T-helper 9 cell (primary cell): ENCODE data around the gene C6orf15.

Source experiments
- DNase-seq: peaks from one replicate; pipeline ENCODE4 v3.0.0-alpha.2; 2020

Gene C6orf15

DNA sequence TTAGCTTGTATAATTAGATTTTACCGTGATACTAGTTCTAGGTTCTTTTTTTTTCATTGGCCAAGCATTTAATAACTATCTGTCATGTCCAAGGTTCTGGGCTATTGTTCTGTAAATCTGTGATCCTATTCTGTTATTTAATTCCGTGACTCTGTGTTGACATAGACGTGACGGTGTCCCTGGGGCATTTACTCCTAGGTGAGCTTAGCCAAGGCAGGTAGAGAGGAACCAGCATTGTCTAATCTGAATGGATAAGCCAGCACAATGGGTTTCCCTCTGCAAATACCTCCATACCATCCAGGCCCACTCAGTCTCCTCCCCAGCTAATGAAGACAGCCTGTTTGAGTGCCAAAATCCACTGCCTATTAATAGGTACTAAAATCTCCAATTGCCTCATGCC, 16.8 kb upstream of the C6orf15 start:
- DNase-seq, result no peak

DNA sequence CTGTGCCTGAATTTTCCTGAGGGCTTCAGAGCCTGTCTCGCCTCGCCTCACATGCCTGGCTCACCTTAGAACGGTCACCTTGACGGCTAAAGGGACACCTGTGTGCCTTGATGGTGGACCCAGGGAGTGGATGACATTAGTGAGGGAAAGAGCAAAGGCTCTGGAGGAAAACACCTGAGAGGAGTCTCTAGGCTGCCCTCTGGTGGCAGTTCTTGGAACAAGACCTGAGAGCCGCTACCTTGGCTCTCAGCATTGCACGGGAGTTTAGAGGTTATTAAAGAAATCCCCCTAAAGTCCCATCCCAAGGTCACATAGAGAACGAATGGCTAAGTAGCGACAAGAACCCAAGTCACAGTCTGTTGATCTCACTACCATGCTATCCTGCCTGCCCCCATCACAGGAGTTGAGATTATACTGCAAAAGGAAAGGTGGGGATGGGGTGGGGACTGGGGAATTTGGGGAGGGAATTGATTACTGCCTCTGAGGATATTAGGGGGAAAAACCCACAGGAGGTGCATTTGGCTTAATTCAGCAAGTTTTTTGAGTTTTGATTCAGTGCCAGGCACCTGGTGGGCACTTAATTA, 15.8 kb upstream of the C6orf15 start:
- DNase-seq, result peak; percentile 77

DNA sequence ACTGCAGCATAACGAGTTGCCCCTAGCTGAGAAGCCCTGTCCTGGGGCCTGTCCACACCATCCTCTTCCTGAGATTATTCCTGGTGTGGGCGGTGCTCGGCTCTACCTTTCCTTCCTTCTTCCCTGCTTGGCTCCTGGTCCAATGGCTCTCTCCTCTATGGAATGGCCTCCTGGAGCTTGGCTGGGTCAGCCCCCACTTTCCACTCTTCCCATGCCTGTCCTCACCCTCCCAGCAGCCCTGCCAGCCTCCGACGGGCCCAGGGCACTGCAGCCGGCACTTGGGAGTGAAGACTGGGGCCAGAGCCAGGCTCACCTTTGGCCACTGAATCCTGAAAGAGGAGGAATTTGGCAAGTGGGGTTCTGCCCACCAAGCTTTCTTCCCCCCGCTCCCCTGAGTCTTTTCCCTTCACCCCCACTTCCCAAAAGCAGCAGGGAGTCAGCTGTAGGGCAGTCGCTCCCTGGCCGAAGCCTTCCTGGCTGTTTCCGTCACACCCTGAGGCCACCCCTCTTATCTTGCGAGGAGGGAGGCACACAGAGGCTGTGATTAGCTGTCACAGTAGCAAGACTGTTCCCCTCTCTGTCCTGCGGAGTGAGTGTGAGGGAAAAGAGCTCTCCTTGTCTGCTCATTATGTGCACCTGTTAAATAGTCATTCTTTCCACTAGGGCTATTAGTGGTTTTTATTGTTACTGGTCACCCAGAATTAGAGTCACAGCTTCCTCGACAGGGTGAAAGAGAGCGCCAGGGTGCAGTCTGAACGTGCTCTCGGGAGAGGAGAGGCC, 14.2 kb upstream of the C6orf15 start:
- no peak for DNase-seq

DNA sequence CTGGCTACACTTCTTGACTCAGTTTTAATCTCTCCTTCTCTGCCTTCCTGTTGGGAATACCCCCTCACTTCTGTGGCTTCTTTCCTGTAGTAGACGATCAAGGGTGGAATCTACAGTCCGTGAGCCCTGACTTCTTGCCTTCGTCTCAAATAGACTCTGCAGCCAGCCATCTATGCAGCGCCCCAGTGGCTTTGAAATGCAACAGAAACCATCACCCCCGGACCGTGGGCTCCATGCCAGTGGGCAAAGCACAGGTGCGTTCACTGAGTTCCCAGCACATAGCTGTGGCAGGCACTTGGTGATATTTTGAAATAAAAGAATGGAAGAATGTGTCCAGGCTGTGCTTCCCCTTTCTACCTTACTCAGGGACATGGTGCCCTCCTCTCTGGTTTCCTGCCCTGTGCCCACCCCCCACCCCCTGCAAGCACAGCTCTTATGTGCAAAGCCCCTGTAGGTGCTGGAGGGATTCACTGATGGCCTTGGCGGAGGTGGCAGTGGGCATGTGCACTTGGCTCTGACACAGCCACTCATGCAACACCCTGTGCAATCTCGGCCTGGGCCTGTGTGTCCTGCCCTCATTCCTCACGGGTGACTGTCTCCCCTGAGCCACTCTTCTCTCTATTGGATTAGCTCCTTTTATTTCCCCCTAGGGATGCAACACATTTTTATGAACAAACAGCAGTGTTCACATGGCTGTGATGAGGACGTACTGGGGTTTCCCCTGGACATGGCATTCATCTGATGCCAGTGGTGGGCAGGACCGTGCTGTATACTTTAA, 13.4 kb upstream of the C6orf15 start:
- no peak for DNase-seq

DNA sequence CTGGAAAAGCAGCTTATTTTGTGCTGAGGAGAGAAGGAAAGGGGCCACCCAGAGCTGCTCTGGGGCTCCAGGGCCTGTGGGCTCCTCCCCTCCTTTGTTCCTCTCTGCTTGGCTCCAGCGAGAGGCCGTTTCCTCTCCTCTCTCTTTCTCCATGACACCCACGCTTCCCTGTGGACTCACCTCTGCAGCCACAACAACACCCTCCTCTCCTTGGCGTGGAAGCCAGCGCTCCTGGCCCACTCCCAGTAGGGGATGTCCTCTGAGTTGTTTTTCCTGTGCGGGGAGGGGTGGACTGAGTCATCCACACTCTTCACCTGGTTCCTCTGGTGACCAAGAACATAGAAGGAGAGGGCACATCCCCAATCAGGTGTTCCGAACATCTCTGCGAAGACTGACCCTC, 12.8 kb upstream of the C6orf15 start:
- DNase-seq, result no peak

DNA sequence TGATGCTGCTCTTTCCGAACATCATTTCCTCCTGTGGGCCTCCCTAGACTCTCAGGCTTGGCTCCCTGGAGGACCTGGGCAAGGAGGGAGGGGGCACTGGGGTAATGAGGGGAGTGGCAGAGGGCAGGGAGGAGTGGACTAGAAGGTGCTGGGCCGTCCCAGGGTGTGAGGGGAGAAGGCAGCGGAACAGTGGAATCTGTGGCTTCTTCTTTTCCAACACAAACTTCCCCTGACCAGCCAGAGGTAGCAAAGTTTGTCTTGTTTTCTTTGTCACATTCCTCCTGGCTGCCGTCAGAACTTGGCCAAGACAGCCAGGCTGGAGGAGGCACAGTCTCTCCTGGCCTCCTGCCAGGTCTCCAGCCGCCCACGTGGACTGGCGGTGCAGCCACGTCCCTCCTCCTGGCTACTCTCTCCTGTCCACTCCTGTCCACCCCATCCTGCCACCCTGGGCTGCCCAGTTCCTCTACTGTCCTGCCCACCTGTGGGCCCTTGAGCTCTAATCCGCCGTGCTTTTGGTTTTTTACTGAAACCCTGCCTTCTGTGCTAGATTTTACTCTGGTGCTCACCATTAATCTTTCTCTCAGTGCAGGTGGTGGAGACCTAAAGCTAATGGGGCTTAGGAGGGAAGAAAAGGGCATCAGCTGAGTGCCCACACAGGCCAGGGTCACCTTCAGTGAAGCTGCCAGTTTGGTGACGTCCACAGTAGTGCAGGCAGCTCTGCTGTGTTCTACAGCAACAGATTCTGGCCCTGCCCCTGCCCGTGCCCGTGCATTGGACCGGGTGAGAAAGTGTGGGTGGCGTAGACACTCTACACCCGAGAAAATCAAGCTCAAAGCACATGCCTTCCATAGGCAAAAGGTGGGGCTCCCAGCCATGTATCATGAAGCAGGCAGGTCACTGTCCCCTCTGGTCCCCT, 10.7 kb upstream of the C6orf15 start:
- no peak for DNase-seq

DNA sequence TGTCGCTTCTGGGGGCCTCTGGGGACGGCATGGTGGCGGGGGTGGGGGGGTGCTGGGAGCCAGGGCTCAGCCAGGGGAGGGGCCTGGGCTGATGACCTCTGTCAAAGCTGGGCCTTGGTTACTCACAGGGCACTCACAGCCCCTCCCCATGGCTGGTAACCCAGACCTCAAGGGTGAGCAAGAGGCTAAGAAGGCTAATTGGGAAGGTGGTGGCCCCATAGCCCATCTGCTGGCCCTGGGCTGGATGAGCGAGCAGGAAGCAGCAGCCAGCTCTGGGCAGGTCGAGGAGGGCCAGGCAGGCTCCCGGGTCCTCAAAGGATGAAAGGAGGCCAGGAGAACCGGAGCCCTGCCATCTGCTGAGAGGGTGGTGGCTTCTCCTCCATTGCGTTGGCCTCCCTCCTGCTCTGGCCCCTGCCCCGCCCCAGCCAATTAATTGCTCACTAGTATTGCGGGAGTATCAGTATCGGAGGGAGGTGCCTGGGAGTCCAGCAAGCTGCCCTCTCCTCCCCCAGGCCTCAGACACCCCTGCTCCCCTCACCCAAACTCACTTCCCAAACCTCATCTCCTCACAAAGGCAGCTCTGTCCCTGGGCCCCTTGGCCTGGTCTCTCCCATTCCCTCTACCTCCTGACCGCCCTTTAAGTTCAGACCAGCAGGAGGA, 8.9 kb upstream of the C6orf15 start:
- DNase-seq, result no peak

DNA sequence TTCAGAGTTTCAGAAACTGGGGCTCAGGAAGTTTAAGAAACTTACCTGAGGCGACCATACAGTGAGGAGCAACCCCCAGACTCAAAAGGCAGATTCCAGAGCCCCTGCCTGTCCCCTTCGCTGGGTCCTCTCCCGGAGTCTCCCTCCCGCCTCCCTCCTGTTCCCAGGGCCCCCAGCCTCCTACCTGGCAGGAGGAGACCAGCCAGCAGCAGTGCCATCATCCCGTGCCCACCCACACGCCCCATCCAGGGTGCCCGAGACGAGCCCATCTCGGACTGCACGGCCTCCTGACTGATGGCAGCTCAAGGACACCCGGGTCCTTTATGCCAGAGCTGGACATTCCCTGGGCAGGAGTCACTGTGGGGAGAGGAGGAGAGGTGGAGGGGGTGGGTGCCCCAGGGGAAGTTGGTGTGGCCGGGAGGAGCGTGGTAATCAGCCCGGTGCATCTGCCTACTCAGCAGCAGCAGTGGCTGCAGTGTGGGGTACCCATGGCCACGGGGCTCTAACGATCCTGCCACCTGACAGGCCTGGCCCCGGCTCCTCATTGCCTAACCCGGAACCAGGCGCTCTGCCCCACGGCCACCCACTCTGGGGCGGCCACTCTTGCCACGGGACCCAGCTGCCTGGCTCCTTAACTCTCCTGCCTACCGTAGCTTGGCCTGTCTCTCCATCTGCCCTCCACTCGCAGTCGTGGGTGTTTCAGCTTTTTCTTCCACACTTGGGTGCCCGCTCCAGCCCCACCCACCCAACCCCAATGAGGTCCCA, 8.0 kb upstream of the C6orf15 start, which contains the start of gene CDSN:
CDSN (minus strand) TSS at position 296 of the 765 bp plus-strand sequence; CDS start at position 269, 27 bp downstream.
- DNase-seq, result no peak

DNA sequence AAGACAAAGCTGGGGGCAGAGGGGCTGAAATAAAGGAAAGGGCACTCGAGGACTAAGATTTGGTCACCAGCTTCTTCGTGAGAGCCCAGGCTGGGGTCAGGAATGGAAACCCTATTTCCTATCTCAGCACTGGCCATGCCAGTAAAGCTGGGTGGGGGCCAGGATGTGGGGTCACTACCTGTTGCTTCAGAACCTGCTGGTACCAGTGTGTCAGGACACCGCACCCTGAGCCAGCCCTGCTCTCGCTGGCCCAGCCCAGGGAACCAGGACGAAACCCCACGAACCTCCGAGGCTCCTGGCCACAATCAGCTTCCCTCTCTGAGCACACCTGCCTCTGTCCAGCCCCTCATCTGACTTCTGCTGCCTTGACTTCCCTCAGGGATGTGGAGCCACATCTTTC, 5.8 kb upstream of the C6orf15 start:
- DNase-seq, result no peak

DNA sequence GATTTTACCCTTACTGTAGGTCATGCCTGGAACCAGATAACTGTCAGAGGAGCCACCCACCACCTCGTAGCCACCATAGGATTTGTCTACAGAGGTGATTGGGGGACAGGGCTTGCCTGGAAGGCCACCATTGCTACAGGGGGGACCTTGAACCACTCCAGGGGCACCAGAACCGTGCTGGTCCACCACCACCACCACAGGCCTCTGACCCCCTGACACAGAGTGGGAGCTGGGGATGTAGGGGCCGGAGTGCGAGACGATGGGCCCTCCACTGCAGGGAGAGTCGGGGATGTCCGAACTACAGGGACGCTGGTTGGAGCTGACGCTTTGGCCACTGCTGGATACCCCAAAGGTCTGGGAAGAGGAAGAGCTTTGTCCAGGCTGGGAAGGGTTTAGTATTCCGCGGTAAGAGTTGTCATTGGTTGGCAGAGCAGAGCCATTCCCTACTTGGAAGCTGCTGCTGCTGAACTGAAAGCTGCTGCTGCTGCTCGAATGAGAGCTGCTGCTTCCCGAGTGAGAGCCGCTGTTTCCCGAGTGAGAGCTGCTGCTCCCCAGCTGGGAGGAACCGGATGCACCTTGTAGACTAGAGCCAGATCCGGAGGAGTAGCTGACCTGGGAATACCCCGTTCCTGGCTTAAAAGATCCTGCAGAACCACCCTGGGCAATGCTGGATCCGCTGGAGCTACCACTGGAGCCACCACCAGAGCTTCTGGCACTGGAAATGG, 4.4 kb upstream of the C6orf15 start:
- DNase-seq, result no peak

DNA sequence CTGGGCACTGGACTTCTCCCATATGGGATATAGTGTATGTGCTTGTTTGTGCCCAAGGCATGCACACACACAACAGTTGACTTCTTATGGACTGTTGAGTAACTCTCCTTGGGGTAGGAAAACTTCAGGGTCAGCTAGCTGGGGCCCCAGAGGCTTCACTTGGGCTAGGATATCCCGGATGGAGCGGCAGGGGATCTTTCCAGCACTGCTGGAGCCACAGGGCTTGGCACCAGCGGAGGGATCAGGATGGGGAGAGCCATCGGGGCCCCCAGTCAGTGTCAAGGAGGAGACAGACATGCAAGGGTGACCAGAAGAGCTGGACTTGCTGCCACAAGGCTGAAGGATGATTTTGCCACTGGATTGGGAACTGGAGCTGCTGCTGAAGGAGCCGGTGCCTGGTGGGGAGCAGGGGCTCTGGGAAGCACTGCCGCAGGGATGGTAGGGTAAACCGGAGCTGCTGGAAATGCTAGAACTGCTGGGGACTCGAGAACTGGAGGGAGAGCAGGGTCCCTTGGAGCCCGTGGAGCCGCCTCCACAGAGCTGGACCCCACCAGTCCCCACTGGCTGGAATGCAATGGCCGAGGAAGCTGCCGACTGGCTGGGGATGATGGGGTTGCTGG, 3.7 kb upstream of the C6orf15 start:
- no peak for DNase-seq

DNA sequence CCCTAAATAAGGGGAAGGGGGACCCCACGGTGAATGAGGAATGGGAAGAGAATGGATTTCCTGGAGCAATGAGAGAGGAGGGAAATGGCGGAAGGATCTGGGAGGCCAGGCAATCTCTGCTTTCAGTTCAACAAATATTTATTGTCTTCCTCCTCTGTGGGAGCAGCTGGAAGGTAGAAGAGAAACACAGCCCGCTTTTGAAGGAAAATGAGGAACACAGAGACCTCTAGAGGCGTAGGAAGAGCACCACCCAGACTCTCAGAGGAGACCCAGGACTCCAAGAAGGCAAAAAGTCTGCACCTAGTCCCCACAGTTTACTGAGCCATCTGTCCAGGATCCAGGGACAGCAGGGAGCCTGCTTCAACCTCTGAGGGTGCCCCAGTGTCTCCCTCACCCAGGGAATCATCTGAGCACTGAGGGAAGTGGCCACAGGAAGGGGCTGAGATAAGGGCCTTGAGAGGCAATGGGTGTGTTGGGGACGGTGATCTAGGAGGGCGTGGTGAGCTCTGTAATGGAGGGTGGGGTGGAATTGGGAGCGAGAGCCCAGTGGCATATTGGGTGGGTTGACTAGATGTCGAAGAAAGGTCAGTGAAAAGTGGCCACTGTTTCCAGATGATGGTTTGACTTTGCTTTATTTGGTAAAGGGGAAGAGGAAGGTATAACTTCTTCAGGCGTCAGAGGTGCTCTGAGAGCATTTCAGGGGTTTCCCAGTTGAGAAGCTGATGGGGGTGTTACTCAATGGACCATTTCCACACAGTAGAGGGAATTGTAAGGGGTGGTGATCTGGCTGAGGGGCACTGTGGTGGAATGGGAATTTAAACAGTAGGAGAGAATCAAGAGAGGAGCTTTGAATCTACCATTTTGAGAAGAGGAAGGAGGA, 2.8 kb upstream of the C6orf15 start:
- no peak for DNase-seq

DNA sequence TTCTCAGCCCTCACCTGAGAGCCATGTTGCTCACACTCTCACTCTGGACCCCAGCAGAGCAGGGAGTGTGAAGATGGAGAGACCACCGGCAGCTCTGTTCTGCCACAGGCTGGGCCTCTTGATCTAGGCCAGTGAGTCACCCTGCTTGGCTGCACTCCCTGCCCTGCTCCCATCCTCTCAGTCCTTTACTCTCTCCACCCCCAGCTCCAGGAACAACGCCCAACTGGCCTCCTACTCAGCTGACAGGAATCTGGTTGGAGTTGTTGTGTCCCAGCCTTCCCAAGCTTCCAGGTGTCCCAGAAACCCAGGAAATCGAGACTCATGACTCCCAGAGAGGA, 2.1 kb upstream of the C6orf15 start, which contains the start of gene PSORS1C1:
PSORS1C1 (plus strand) TSS at position 260 of the 338 bp plus-strand sequence. CDS start 14,833 bp downstream, outside the sequence.
- no peak for DNase-seq

DNA sequence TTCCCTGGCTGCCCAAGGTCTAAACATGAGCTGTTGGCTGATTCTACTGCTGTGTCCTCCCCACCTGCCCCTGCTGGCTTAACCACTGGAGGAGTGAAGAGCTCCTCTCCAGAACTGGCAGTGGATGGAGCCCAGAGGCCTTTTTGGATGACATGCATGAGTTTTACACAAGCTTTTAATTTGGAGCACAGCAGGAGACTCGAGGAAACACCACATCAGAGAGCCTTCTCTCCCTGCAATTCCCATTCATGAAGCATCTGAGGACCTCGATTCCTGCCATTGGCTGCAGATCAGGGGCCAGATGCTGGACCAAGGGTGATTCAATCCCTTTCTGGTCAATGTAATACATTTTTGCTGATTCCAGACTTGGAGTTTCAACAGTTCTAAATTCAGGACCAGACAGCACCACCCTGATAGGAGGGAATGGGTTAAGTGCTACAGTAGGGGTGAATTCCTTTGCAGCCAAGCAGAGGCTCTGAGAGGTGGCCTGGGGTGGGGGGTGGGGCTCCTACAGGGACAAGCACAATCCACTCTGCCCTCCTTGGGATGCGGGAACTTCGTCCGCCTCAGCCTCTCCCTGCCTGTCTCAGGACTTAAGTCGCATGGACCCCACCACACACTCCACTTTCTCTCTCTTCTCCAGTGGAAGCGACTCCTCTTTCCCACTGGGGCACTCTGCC, 1.6 kb upstream of the C6orf15 start:
- no peak for DNase-seq

DNA sequence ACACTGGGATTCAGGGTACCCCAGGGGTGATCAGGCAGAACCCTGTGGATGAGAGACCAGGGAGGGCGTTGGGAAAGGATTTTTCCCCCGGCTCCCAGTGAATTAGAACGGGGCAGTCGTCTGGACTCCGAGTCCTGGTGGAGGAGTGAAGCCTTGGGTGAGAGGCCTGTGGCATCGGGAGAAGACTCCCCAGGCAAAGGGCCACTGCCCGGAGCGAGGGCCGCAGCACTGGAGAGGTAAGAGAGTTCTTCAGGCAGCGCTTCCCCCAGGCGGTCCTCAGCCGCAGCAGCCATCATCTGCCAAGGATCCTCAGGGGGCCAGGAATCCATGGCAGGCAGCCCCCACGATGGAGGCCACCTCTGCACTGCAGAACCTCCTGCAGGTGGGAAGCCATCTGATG, 663 bp downstream of the C6orf15 start:
- no peak for DNase-seq

DNA sequence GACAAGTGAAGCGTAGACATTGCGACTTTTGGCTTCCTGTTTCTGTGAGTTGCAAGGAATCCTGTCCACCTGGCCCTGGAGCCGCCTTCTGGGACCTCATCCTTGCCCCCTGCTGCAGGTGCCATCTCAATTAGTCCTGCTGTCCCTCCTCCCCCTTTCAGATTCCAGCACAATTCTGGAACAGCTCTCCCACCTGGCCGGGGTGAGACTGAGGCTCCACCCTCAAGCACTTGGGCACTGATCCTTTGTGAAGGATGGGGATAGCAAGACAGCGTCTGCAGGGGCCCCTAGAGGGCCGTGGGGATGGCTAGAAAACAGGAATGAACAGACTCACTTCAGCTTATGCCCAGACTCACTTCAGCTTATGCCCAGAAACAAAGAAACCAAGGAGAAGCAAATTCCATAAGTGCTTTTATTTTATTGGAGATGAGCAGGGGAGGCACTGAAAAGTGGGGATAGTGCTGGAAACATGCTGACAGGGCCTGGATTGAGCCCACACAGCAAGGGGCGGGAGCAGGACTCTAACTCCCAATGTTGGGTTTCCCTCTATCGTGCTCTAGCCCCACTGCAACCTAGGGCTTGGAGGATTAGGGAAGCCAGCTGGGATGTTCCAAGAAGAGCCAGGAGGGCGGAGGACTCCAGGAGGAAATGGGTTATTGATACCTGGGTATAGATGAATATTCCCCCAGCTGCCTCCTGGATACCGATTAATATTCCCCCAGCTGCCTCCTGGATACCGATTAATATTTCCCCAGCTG, 1.4 kb downstream of the C6orf15 start:
- no peak for DNase-seq

DNA sequence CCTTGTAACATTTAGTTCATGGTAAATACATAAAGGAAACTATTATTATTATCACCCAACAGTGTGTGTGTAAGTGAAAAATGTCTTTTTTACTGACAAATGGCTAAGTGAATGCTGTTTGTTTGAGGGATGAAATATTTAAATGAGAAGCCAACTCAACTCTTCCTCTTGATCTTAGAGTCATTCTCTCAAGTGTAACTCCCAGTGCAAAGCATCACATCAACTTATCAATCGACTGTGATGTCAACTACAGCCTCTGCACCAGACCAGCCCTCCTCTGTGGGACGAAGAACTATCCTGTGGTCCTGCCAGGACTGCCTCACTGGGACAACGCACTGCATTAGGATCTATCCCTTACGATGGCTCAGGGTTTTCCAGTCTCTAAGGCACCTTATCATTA, 5.3 kb downstream of the C6orf15 start:
- DNase-seq, result no peak

DNA sequence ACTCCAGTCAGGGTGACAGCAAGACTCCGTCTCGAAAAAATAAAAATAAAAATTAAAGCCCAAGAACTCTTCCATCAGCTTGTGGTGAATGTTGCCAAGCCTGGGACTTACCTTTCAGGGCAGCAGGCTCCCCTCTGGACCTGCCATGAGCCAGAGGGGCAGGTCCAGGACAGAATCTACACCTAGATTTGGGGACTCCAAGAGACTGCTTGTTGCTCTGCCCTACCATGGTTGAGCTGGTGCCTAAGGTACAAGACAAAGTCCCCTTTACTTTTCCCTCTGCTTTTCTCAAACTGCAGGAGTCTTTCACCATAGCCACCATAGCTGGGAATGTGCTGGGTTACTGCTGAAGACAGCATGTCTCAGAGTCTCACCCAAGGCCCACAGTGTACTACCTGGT, 9.2 kb downstream of the C6orf15 start:
- DNase-seq, result no peak
